Fibroblast of lung (primary cell): Measurements from ENCODE around the gene BABAM2.

ENCODE experiments used
- EZH2 ChIP-seq: IDR thresholded peaks from 2 replicates; pipeline ENCODE4 v1.5.1; 2012; ENCODE audit warnings: low read length, control low read depth, mild to moderate bottlenecking; ENCODE audit errors: missing control alignments
- TF ChIP-seq, protein P1 (sequence below), 2 donors: IDR thresholded peaks in 1 of 2; conservative IDR thresholded peaks in 1 of 2; 1 replicate in 1 of 2; 2 replicates in 1 of 2; pipeline ENCODE4 v1.5.1; 2011 to 2012; ENCODE audit warnings: low read length in 2 of 2, control low read depth in 1 of 2, inconsistent platforms in 1 of 2, low read depth in 1 of 2, mild to moderate bottlenecking in 1 of 2

DNA sequence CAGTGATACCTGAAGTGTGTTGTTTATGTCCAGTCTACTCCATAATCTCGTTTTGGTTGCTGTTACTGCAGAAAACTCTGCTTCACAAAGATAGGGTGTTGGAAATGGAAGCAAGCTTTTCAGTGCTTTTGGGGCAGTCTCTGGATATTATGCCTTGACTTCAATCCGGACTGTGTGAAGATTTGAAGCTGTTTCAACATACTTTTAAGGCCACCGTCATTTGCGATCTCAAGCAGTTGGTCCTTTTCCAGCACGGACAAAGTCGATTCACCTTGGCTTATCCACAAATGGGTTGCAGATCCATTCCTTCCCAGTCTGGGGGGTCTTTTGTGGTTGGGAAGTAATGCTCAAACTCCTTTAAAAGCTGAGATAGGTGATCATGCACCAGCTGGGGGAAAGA is 20.8 kb upstream of the BABAM2 start:
- TF ChIP-seq, protein P1, sequence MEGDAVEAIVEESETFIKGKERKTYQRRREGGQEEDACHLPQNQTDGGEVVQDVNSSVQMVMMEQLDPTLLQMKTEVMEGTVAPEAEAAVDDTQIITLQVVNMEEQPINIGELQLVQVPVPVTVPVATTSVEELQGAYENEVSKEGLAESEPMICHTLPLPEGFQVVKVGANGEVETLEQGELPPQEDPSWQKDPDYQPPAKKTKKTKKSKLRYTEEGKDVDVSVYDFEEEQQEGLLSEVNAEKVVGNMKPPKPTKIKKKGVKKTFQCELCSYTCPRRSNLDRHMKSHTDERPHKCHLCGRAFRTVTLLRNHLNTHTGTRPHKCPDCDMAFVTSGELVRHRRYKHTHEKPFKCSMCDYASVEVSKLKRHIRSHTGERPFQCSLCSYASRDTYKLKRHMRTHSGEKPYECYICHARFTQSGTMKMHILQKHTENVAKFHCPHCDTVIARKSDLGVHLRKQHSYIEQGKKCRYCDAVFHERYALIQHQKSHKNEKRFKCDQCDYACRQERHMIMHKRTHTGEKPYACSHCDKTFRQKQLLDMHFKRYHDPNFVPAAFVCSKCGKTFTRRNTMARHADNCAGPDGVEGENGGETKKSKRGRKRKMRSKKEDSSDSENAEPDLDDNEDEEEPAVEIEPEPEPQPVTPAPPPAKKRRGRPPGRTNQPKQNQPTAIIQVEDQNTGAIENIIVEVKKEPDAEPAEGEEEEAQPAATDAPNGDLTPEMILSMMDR (conservative IDR thresholded peaks at IDR 0.05 in 1 of 2, IDR thresholded peaks at IDR 0.05 in 1 of 2; ENCODE audit: low read depth in 1 of 2, low read length in 2 of 2) = no peak
- TF ChIP-seq EZH2 = no peak
